NCI-H1694 (cell line): ENCODE results near the gene RNLS.

Experiments used
- DNase-seq: peaks from one replicate; lab custom pipeline; 2025; lab: John Stamatoyannopoulos, UW

Gene RNLS

DNA sequence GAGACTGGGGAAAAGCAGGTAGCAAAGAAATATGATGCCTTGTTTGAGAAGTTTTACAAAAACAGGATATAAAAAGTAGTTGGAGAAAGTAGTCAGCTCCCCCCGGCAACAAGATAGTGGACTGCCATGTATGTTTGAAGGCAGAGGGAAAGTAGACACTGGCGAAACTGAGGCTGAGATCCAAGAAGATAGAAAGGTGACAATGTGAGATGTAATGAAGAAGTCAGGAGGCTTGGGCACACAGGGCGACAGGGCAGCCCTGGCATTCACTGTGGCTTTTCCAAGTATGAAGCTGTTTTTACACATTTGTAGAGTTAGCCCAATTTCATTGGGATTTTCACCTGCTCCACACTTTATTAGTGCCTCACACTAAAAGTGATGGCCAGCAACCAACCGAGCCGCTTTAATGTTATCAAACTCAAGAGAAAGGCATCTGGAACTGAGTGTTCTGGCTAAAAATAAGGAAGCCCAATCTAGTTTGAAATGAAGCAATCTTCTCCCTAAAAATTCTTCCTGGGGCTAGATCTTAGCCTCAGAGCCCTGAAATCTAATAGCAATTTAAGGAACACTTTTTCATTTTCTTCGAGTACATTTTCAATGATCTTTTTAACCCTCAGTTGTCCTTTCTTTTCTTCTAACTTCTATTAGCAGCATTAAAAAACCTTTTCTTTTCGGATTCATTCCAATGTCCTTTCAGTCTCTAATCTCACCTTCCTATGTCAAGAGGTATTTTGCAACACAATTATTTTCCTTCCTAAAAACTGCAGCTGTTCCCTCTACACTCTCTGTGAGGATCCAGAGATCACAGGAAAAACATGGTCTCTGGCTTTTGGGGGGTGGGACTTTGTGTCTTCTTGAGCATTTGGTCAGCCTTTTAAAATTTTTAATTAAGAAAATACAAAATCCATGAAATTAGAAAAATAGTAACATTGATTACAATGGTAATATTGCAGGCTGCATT is 108.0 kb downstream of the RNLS start:
- no peak for DNase-seq

DNA sequence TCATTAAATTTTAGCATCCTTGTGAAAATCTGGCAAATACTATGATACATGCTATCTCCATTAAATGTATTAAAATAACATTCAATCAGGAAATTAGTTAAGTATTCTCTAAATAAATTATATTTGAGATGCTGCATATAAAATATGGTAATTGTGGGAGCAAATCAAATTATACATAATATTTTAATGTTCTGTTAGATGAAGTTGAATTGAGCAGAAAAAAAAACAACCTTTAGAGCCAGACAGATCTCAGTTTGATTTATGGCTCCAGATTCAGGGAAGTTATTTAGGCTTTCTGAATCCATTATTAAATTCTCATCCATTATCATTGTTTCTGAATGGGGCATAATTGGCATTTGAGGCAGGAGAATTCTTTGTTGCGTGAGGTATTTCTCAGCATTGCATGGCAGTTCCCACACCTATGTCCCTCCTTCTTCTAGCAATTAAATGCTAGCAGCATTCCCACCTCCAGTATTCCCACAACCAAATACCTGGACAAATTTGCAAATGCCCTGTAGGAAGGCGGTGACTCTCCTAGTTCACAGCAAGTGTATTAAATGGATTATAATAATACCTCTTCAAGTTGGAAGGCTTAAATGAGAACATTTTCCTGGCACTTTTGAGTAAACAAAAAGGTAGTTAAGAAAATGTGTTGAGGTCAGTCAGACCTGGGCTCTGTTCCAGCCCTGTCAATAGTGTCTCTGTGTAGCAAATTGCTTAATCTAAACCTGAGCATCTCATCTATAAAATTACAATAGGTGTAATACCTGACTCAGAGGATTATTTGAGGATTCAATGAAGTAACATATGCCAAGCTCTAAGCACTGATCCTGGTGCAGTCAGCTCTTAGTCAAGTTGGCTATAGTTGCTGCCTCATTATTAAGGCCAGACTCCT is 108.9 kb downstream of the RNLS start:
- no peak for DNase-seq

DNA sequence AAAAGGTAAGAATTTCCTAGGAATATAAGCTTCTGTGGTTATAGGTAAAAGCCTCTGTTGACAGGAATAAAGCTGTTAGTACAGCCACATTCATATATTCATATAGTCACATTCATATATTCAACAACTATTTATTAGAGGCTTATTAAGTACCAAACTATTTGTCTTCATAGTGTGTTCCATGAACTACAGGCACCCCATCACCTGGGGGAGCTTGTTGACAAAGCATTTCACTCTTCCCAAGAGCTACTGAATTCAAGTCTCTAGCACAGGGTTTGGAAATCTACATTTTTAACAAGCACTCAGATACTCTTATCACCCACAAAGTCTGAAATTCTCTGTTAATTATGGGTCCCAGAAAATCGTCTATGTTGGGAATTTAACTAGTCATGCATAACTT is 110.6 kb downstream of the RNLS start:
- no peak for DNase-seq

DNA sequence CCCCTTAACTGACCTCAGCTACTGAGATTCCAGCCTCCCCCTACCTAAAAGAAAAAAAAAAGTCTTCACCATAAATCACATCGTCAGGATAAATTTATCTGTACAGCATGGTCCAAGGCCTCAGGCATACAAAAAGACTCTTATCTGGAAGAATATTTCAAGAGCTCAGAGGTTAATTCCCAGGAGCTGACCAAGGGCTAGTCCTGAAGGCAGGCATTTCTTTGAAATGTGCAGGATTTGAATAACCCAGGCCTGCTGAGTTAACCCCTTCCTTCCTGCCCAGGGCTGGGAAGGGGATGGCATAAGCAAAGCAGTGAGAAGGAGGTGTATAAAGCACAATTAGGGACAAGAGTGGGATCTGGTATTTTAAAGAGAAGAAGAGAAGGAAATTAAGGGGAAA is 111.2 kb downstream of the RNLS start:
- no peak for DNase-seq

- no peak for DNase-seq
Observed at GRCh38 chr10:88467835-88468485, 115.2 kb downstream of the RNLS start.

DNA sequence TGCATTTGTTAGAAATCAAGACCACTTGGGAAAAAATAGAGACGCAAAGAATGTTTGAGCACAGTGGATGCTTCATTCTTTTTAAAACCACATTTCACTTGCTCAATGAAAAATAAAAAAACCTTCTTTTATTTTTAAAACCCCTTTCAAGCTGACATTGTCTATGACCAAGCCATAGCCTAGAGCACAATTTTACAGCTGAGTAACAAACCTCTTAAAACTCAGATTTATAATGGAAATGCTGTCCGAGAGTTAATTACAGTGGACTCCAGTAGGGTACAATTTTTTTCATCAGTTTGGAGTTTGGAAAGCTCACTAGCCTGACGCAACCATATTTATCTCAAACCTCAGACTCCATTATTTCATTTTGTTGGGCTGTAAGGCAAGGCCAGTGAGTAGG is 116.3 kb downstream of the RNLS start:
- no peak for DNase-seq

- no peak for DNase-seq
Observed at GRCh38 chr10:88465765-88466164, 117.4 kb downstream of the RNLS start.

- no peak for DNase-seq
Observed at GRCh38 chr10:88463811-88464210, 119.3 kb downstream of the RNLS start.

DNA sequence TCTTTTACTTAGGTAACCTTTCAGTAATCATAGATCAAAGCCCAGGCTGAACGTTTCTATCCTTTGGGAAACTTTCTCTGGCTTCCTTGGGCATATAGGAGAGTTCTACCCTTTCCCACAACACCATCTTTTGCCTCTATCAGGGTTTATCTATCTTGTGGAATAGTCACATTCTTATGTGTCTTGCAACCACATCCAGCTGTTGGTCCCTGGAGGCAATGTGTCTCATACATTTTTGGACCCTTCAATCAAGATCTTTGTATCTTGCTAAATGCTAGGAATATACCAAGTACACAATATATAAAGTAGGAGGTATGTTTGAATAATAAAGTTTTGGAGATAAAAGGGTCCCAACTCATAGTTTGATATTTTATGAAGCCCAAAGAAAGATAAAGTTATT is 121.7 kb downstream of the RNLS start:
- no peak for DNase-seq

DNA sequence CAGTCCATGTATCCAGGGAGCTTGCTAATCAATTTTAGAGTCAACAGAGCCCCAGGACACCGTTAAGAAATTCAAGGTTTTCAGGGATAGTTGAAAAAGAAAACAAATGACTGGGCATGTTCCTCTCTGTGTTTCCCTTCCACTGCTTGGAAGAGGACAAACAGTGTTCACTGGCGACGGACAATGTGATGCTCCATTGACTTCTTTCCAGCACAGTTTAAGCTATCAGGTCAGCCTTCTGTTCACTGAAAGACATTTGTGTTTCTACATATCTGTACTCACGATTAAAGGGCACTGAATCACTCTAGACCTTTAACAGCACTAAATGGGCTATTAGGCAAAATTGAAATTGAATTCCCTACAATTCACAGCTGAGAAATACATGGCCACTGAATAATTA is 123.6 kb downstream of the RNLS start:
- DNase-seq: no peak

DNA sequence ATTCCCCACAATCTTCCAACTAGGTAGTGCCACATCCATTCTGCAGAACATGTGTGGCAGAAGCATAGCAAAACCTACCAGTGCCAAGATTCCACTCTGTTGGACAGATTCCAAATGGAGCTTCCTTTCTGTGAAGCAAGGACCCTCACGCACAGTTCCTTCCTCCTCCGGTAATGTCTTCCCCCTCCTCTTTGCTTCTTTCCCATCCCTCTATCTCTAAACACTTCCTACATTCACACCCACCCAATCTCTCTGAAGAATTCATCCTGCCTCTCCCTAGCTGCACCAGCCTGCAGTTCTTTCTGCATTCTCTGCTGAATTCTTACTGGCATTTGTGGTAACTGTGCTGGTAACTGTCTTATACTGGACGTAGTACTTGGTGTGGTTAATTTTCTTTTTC is 124.9 kb downstream of the RNLS start:
- no peak for DNase-seq

DNA sequence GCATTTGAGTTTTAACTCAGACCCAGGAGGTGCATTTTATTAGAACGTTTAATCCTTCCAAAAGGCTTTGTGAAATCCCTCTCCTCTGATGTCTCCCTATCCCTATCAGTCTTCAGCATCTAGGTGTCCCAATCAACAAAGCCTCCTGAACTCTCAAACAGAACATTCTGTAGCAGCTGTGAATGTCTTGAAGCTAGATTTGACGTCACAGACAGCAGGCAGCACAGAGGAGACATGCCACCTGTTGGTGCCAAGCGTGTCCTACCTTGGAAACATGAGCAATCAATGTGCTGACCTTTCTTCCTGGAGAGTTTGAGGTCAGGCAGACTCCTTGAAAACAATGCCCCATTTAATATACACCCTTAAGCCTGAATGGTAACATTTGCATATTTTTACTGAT is 125.5 kb downstream of the RNLS start:
- no peak for DNase-seq

DNA sequence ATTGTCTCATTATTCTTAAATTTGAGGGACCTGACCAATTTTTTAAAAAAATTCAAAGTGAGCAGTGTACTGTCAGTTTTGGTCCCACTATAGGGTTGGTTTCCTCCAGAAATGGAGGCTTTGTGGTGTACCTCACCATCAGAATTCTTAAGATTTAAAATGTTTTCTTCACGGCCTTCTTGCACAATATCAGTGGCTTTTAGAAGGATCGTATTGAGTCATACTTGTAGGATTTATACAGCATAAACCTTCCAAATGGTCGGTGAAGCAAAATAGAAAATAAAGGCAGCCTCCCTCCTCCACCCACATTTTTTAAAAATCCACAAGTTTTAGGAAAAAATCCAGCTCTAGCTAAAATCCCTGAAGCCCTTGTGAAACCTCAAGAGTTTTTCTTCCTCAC is 126.4 kb downstream of the RNLS start:
- no peak for DNase-seq

DNA sequence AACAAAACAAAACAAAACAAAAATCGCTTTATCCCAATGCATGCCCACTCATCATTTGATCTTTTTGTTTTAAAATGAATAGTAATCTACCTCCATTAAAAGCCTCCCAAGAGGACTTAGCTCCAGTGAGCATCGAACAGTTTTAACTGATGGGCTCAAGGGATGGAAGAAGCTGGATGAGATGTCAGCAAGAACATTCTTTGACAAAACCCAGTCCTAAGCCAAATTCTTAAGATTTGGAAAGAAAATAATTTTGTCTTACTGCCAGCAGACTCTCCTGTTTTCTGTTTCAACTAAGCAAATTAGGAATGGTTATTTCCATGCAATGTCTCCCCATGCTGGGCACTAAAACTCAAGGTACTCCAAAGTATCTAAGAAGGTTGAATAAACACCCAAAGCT is 127.3 kb downstream of the RNLS start:
- DNase-seq: no peak

GRCh38 chr10:88450201-88450600 is 132.9 kb downstream of the RNLS start:
- DNase-seq: no peak

- DNase-seq: no peak
Observed at GRCh38 chr10:88442716-88443115, 140.4 kb downstream of the RNLS start.

GRCh38 chr10:88440541-88440940 is 142.6 kb downstream of the RNLS start:
- no peak for DNase-seq

- no peak for DNase-seq
Observed at GRCh38 chr10:88439932-88440331, 143.2 kb downstream of the RNLS start.

DNA sequence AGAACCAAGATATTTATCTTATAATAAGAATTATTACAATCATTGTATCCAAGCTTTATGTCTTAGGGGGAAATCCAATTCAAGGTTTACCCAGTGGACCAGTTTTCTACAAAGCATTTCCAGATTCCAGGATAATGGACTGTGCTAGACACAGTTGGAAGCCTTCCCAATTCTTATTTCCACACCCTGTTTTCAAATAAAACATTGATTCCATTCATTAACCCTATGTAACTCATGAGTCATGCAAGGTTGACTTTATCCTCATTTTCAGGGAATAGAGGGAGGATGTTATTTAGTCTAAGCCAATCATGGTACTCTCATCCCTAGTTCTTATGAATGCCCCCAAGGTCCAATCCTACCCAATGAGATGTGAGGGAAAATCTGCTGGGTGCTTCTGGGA is 145.7 kb downstream of the RNLS start:
- DNase-seq: no peak

DNA sequence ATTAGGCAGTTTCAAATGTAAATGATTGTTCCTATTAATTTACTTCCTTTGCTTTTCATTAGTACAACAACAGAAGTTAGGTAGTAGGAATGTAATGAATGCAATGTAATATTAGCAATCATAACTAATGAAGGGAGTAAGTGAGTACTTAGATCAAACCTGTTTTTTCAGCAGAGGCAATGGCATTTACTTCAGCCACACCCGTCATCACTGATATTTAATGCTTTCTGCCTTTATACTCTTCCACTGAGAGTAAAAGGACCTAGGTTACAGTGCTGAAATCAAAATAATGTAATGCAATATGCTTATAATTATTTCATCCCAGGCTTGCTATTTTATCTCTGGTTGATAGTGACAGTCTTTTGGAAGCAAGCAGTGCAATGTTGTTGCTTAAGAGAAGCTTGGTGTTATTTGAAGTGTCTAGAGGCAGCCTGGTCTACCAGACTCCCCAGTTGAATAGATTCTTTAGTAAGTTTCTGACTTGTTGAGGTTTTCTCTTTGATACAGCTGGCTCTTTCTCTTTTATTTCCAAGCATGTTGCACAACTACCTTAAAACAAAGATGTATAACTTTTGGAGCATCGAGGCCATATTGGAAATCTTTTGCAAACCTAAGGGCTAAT is 149.4 kb downstream of the RNLS start:
- DNase-seq: no peak

- no peak for DNase-seq
Observed at GRCh38 chr10:88431103-88431502, 152.0 kb downstream of the RNLS start.

DNA sequence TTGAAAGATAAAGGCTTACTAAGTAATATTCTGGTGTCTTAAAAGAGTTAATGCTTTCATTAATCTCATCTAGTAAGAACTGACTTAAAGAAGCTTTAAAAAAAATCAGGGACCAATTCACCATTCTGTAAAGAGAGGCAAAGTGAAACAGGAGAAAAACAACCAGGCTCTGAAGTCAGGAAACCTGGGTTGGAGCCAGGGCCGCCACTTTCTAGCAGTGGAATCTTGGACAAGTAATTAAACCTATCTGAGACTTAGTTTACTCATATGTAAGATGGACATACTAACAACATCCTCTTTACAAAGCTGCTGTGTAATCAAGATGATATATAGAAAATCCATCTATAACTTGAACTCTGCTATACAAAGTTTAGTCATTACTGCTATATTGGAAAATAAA is 154.1 kb downstream of the RNLS start:
- no peak for DNase-seq
